Measurements from ENCODE around the gene ZMPSTE24.

Gene ZMPSTE24

GRCh38 chr1:40264354-40264781 is 6.3 kb downstream of the ZMPSTE24 start:
- DNase-seq: no peak

- no peak for DNase-seq
Measured at GRCh38 chr1:40265298-40265697, 7.3 kb downstream of the ZMPSTE24 start.

DNA sequence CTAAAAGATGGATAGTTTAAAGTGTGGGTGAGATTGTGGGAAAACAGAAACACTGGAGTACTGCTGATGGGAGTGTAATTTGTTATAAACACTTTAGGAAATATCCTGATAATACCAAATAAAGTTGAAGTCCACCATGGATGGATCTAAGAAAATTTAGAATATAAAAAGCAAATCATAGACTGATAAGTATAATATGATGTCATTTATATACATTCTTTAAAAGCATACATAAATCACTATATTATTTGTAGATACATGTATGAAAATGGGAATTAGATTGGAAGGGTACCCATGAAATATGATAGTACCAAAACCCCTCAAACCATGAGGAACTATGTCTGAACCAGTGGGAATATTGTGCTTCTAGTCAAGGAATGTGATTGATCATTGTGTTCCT is 7.9 kb downstream of the ZMPSTE24 start:
- DNase-seq: no peak

- DNase-seq: no peak
Measured at GRCh38 chr1:40266786-40267535, 8.9 kb downstream of the ZMPSTE24 start.

DNA sequence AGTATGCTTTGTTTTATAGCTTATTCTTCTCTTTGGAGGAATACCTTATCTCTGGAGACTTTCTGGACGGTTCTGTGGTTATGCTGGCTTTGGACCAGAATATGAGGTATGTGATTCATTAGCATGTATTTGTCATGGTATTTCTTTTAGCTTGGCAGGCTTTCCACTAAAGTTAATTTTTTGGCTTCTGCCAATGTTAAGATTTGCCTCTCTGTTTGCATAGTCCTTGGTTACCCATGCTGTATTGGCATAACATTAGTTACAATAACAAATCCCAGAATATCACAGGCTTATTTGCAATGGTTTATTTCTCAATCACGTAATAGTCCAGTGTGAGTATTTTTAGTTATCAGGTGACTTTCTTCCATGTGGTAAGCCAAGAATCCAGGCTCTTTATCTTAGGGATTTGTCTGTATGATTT is 9.7 kb downstream of the ZMPSTE24 start:
- DNase-seq: no peak

GRCh38 chr1:40268211-40268610 is 10.2 kb downstream of the ZMPSTE24 start:
- DNase-seq: no peak

GRCh38 chr1:40270152-40270834 is 12.3 kb downstream of the ZMPSTE24 start:
- DNase-seq: no peak

DNA sequence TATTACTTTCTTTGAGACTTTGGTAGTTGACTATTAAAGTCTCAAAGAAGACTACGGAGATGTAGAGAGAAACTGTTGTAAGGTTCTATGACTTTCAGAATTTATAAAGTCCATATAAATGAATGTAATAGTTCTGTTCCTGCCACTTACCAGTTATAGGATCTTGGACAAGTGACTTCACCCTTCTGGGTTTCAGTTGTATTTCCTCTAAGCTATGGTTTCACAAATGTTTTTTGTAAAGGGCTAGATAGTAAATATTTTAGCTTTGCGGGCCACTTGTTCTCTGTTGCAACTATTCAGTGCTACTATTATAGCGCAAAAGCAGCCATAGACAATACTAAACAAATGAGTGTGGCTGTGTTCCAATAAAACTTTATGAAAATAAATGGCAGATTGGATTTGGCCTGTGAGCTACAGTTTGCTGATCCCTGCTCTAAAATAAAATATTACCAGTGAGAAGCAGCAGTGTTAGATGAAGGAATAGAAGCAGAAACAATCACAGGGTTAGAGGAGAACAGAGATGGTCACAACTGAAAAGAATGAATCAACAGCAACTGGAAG is 14.7 kb downstream of the ZMPSTE24 start:
- no peak for DNase-seq

DNA sequence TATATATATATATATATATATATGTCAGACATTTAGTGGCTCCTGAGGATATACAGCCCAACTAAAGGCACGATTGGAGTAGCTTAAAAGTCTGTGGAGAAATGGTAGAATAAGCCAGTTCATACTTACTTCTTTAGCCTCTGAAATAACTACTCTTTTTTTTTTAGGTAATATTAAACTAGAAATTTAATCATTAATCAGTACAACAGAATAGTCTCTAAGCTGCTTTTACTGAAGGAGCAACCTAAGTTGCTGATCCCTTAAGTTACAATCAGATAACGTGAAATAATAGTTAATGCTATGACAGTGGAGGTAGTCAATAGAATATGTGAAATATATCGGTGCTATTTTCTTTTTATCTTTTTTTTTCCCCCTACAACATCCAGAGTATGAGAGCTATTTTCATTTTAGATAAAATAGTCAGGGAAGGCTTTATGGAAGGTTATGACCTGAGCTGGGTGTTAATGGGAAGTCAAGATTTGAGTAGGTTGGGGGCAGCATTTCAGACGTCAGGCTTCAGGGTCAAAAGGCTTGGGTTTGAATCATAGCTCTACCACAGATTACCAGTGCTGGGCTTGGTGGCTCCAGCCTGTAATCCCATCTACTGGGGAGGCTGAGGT is 15.6 kb downstream of the ZMPSTE24 start:
- no peak for DNase-seq

- DNase-seq: no peak
Measured at GRCh38 chr1:40274331-40274730, 16.3 kb downstream of the ZMPSTE24 start.

DNA sequence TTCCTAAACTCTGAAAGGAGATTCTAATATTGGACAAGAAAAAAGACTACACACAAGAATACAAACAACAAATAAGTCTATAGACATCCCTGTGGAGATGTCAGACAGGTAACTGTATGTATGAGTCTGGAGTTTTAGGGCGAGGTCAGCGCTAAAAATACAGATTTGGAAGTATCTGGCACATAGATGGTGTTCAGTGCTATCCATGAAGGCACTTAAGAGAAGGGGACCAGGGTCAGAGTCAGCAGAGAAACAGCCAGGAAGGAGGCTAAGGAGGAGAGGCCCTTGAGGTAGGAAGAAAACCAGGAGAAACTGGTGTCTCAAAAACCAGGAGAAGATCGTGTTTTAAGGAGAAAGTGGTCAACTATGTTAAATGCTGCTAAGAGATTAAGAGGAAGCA is 18.1 kb downstream of the ZMPSTE24 start:
- DNase-seq: no peak

- DNase-seq: no peak
Measured at GRCh38 chr1:40281853-40282252, 23.8 kb downstream of the ZMPSTE24 start.

DNA sequence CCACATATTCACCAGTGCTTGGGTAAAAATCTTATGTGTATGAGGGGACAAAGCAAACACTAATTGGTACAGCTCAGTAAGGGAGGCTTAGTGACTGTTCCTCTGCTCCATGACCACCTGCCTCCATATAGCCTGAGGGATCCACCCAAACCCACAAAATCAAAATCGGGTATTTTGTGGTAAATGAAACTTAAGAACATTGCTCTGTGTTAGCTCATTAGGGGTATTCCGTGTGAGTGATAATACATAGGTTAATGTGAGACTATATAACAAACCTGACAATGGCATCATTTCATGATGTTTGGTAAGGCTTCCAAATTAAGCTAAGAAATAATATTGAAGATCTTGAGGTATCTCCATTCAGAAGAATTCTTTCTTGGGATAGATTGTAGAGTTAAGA is 33.3 kb downstream of the ZMPSTE24 start:
- DNase-seq: no peak

DNA sequence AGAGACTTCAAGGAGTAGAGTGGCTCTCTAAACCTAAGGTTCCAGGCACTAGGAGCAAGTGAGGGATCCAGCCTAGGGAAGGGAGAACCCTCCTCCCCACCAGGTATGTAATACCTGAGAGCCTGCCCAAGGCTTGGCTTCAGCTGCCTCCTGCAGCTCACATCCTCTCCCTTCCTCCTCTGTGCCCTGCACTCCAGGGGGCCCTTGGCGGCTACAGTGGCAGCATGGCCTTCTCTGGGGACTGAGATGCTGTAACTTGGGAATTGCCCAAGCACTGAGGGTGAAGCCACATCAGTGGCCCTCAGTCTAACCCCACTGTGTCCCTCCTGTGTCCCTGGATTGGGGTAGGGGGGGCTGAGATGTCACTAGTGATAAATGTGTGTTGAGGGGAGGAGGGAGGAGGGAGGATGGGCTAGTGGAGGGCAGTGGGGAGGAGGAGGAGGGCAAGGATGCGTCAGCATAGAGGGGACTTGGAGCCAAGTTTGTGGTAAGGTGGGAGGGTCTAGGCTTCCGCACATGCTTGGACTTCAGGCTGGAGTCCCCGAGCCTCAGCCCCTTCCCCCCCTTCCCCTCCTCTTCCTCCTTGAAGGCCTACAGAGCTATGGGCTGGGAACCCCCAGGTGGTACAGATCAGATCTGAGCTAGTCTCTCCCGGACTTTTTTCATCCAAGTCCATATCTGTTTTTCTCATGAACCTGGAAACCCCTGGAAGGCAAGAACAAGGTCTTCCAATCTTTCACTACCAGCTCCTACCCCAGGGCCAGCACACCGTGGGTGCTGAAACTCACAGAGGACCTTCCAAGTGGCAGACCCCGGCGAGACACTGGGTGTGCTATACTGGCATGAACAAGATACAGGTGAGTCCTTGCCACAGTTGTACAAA is 41.6 kb downstream of the ZMPSTE24 start:
- DNase-seq: no peak

- no peak for DNase-seq
Measured at GRCh38 chr1:40300249-40300567, 42.2 kb downstream of the ZMPSTE24 start.

GRCh38 chr1:40300651-40301050 is 42.6 kb downstream of the ZMPSTE24 start:
- DNase-seq: no peak

- no peak for DNase-seq
Measured at GRCh38 chr1:40301066-40301465, 43.0 kb downstream of the ZMPSTE24 start.

GRCh38 chr1:40301541-40302299 is 43.7 kb downstream of the ZMPSTE24 start:
- DNase-seq: no peak

- DNase-seq: no peak
Measured at GRCh38 chr1:40302475-40302874, 44.4 kb downstream of the ZMPSTE24 start.

DNA sequence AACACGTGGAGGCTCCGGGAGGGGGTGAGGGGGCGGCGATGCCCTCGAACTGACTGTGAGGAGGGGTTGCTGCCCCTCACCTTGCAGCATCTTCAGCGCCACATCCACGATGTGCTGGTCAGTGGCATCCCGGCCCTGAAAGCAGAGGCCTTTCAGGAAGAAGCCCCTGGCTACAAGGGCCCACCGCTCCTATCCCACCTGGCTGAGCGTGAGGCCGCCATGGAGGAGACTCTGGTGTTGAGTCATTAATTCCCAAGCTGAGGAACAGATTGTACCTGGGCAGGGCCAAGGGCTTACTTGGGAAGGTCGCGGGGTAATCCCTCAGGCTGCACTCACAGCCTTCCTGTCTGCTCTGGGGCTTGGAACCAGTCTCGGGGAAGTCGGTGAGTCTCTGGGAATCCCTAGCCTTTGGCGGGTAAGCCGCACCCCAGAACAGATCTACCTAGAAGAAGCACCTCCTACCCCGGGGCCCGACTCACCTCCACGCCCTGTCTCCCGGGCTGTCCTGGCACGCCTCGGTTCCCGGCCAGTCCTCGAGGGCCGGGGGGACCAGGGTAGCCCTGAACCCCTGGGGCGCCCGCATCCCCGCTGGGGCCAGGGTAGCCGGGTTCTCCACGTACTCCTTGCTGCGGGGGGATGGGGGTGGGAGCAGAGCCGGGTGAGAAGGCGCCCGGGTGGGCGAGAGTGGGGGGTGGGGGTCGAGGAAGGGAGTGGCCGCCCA is 45.2 kb downstream of the ZMPSTE24 start:
- DNase-seq: no peak

DNA sequence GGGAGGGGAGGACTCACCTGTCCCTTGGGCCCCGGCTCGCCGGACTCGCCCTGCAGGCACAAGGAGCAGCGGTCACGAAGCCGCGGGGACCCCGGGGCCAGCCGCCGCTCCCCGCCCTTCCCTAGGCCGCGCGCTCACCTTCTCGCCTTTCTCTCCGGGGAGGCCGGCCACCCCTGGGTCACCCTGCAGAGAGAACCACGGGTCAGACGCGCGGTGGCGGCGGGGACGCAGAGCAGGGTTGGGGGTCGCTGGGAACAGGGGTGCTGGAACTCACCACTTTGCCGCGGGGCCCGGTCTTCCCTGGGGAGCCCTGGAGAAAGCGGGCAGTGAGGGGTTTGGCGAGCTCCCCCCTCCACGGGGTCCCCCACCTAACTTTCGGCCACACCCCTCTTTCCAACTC is 45.8 kb downstream of the ZMPSTE24 start:
- DNase-seq: no peak
